ENCODE results near the gene KAT6B. TPM values are rescaled to one million over a fixed set of nuclear protein-coding genes. Genes with fewer than 3 reads are reported as not detected.

The KAT6B gene
- total RNA-seq, 1 experiment from 2014 or later: 21.8 TPM

GRCh38 chr10:75034131-75034512 lies 207.7 kb downstream of the KAT6B start:
- Histone ChIP-seq H3K4me3 (ENCODE audit: low read depth, low read length, poor library complexity, severe bottlenecking) (no peak overlapping the region), H3K36me3 (ENCODE audit: insufficient read depth, low read length, poor library complexity, severe bottlenecking) (no peaks in the 10 kb centered on the region), H3K9me3 (ENCODE audit: low read depth, low read length, poor library complexity, severe bottlenecking) (no peaks in the 10 kb centered on the region), H3K27me3 (replicated peaks; ENCODE audit: insufficient read depth, low read depth, low read length, poor library complexity) (no peaks in the 10 kb centered on the region), H3K27ac (ENCODE audit: low read depth, low read length, poor library complexity, severe bottlenecking) (no peak overlapping the region), H3K4me1 (ENCODE audit: insufficient read depth, low read length, poor library complexity, severe bottlenecking) (no peaks in the 10 kb centered on the region)
- intact Hi-C loops (cut with micrococcal nuclease; ENCODE audit: unreplicated experiment): no loop called here
- BruUV-seq (replicated peaks): no TSS peak
- no peak for DNase-seq (ENCODE audit: low spot score)
- ChIA-PET CTCF (no interaction called here), POLR2A (ENCODE audit: low non-redundant PET) (interaction anchor here (0.6 kb wide), 1 partner anchor 1098 kb away, joined by 3 read pairs; no protein-coding TSS in a partner anchor)
- TF ChIP-seq CTCF (conservative IDR thresholded peaks at IDR 0.05; ENCODE audit: low read depth, low read length) (no peak), EZH2 (IDR thresholded peaks at IDR 0.05; ENCODE audit: borderline replicate concordance, low read depth, low read length, poor library complexity, severe bottlenecking) (no peak)

GRCh38 chr10:75034714-75035258 lies 208.4 kb downstream of the KAT6B start:
- ChIA-PET POLR2A (ENCODE audit: low non-redundant PET) (no interaction called here), CTCF (no interaction called here)
- Histone ChIP-seq H3K4me3 (ENCODE audit: low read depth, low read length, poor library complexity, severe bottlenecking) (no peak overlapping the region), H3K27me3 (replicated peaks; ENCODE audit: insufficient read depth, low read depth, low read length, poor library complexity) (no peaks in the 10 kb centered on the region), H3K36me3 (ENCODE audit: insufficient read depth, low read length, poor library complexity, severe bottlenecking) (no peaks in the 10 kb centered on the region), H3K27ac (ENCODE audit: low read depth, low read length, poor library complexity, severe bottlenecking) (no peak overlapping the region), H3K9me3 (ENCODE audit: low read depth, low read length, poor library complexity, severe bottlenecking) (no peaks in the 10 kb centered on the region), H3K4me1 (ENCODE audit: insufficient read depth, low read length, poor library complexity, severe bottlenecking) (no peaks in the 10 kb centered on the region)
- intact Hi-C loops (cut with micrococcal nuclease; ENCODE audit: unreplicated experiment): no loop called here
- no peak for DNase-seq (ENCODE audit: low spot score)
- BruUV-seq (replicated peaks): no TSS peak
- TF ChIP-seq CTCF (conservative IDR thresholded peaks at IDR 0.05; ENCODE audit: low read depth, low read length) (no peak), EZH2 (IDR thresholded peaks at IDR 0.05; ENCODE audit: borderline replicate concordance, low read depth, low read length, poor library complexity, severe bottlenecking) (no peak)

GRCh38 chr10:75035975-75036708 lies 209.7 kb downstream of the KAT6B start:
- no TSS peak for BruUV-seq (replicated peaks)
- CTCF ChIA-PET: no interaction called here
- intact Hi-C loops (cut with micrococcal nuclease; ENCODE audit: unreplicated experiment): no loop called here

More at GRCh38 chr10:75035975-75036708, 209.7 kb downstream of the KAT6B start:
- Histone ChIP-seq H3K4me1 (ENCODE audit: insufficient read depth, low read length, poor library complexity, severe bottlenecking) (no peaks in the 10 kb centered on the region), H3K4me3 (ENCODE audit: low read depth, low read length, poor library complexity, severe bottlenecking) (no peak overlapping the region), H3K36me3 (ENCODE audit: insufficient read depth, low read length, poor library complexity, severe bottlenecking) (no peaks in the 10 kb centered on the region), H3K27ac (ENCODE audit: low read depth, low read length, poor library complexity, severe bottlenecking) (no peak overlapping the region), H3K27me3 (replicated peaks; ENCODE audit: insufficient read depth, low read depth, low read length, poor library complexity) (no peaks in the 10 kb centered on the region), H3K9me3 (ENCODE audit: low read depth, low read length, poor library complexity, severe bottlenecking) (no peaks in the 10 kb centered on the region)
- no peak for DNase-seq (ENCODE audit: low spot score)
- POLR2A ChIA-PET (ENCODE audit: low non-redundant PET): no interaction called here
- TF ChIP-seq EZH2 (IDR thresholded peaks at IDR 0.05; ENCODE audit: borderline replicate concordance, low read depth, low read length, poor library complexity, severe bottlenecking) (no peak), CTCF (conservative IDR thresholded peaks at IDR 0.05; ENCODE audit: low read depth, low read length) (no peak)

All from A673 (cell line).